GM08714 (cell line): ENCODE measurements around the gene ANKRD24.
"Not testable (repeated sequence)": the region's sequence is repeated elsewhere in the genome, so short reads cannot be mapped to it uniquely, and the experiment has no call there.

ENCODE experiments used
- H3K4me3 ChIP-seq: fragments of 200-500 bp; sonication (Bioruptor generic); 2 replicates; pipeline ENCODE4 v1.5.1; 2014; ENCODE audit warnings: mild to moderate bottlenecking, low read length, inconsistent platforms
- ZNF274 ChIP-seq: IDR thresholded peaks from 2 replicates; pipeline ENCODE4 v1.6.1; 2012; ENCODE audit warnings: mild to moderate bottlenecking, low read depth, low read length

The ANKRD24 gene

DNA sequence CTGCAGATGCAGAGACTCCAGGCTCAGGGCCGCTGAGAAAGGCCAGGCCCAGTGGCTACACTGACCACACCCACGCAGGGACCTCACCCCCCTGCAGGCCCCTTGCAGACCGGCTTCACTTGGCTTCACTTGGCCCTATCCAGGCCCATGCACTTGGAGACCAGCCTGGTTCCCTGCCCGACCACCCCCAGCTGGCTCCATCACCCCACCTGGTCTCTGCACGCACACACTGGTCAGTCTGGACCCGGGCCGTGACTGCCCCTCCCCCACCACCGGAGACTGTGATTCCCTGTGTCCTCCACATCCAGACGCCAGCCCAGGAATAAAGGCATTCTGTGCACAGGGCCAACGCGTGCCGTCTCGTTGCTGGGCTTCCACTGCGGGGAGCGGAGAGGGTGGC, 42.0 kb downstream of the ANKRD24 start:
- no peak for TF ChIP-seq ZNF274
- H3K4me3 ChIP-seq = no peak overlapping the region

DNA sequence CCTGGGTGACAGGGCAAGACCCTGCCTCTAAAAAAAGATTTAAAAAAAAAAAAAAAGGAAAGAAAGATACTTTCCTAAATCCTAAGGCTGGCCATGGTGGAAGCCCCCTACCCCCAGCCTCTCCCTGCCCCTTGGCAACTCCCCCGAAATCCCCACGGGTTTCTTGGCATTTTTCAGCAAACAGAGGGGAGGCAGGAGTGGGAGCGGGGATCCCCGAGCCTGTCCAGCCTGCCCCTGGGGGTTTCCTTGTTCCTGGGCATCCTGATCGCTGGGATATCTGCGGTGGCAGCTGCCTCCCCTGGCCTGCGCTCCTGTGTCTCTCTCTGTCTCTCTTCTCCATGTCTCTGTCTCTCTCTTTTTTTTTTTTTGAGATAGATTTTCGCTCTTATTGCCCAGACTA, 43.4 kb downstream of the ANKRD24 start:
- no peak overlapping the region for H3K4me3 ChIP-seq
- TF ChIP-seq ZNF274 = no peak

DNA sequence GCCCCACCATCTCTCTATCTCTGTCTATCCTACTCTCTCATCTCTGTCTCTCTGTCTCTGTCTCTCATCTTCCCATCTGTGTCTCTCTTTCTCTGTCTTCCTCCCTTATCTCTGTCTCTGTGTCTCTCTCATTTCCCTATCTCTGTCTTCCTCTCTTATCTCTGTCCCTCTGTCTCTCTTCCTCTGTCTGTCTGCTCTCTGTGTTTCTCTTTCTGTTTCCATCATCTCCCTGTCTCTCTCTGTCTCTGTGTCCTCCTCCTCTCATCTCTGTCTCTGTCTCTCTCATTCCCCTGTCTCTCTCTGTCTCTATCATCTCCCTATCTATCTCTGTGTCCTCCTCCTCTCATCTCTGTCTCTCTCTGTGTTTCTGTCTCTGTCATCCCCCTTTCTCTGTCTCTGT, 45.3 kb downstream of the ANKRD24 start:
- H3K4me3 ChIP-seq = no peak overlapping the region; the same call in 1 of the 2 replicates
- no peak for TF ChIP-seq ZNF274

DNA sequence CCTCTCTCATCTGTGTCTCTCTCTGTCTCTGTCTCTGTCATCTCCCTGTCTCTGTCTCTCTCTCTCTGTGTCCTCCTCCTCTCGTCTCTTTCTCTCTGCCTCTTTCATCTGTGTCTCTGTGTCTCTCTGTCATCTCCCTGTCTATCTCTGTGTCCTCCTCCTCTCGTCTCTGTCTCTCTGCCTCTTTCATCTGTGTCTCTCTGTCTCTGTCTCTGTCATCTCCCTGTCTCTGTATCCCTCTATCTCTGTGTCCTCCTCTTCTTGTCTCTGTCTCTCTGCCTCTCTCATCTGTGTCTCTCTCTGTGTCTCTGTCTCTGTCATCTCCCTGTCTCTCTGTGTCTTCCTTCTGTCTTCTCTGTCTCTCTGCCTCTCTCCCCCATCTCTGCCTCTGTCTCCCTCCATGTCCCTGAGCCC, 46.3 kb downstream of the ANKRD24 start:
- TF ChIP-seq ZNF274 = no peak
- H3K4me3 ChIP-seq = peak overlapping the region; percentile 67; the same call in 1 of the 2 replicates

DNA sequence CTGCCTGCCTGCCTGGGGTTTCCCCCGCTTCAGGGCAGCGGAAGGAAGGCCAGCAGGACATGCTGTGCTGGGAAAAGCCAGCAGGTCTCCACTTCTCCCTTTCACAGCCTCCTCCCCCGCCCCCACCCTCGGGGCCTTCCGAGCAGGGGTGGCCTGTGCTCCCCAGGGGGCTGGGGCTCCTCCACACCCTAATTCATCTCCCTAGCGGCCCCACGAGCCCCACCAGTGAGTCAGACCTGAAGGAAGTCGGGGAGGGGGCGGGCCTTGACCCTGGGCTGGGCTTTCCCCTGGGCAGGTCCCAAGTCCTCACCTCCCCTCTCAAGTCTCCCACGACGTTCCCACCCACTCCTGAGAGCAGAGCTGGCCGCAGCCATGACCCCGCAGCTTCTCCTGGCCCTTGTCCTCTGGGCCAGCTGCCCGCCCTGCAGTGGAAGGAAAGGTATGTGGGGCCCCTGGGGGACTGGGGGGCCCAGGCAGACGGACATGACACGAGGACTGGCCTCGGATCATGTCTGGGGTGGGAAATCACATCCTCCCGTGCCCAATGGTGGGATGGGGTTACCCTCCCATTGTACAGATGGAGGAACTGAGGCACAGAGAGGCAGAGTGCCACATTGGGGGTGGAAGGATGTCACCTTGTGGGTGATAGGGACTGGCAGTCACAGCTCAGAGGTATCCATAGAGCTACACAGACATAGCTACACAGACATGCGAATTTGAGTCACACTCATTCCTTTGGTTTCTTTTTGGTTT, 46.9 kb downstream of the ANKRD24 start, which contains the start of gene EBI3:
Gene EBI3 (plus strand): TSS at position 345 of the 753 bp plus-strand sequence. CDS start 28 bp downstream, at position 373.
- peak within 1 kb of the TSS; percentile 67 for H3K4me3 ChIP-seq
- no peak for TF ChIP-seq ZNF274

DNA sequence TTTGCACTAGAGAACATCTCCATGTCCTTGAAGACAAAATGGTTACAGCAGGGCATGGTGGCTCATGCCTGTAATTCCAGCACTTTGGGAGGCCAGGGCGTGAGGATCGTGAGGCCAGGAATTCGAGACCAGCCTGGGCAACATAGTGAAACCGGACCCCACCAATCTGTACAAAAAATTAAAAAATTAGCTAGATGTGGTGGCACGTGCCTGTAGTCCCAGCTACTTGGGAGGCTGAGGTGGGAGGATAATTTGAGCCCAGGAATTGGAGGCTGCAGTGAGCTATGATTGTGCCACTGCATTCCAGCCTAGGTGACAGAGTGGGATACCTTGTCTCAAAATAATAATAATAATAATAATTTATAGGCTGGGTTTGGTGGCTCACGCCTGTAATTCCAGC, 47.7 kb downstream of the ANKRD24 start:
- H3K4me3 ChIP-seq = peak overlapping the region; percentile 67

DNA sequence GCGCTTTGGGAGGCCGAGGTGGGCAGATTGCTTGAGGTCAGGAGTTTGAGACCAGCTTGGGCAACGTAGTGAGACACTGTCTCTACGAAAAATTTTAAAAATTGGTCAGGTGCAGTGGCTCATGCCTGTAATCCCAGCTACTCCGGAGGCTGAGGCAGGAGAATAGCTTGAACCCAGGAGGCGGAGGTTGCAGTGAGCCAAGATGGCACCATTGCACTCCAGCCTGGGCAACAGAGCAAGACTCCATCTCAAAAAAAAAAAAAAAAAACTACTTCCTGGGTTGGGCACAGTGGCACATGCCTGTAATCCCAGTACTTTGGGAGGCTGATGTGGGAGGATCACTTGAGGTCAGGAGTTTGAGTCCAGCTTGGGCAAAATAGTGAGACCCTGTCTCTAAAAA, 49.0 kb downstream of the ANKRD24 start:
- not testable (repeated sequence) for H3K4me3 ChIP-seq

DNA sequence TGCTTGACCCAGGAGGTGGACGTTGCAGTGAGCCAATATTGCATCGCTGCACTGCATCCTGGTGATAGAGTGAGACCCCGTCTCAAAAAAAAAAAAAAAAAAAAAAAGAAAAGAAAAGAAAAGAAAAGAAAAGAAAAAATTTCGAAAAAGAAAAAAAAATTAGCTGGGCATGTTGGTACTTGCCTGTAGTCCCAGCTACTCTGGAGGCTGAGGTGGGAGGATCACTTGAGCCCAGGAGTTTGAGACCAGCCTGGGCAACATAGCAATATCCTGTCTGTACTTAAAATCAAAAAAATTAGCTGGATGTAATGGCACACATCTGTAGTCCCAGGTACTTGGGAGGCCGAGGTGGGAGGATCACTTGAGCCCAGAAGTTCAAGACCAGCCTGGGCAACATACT, 49.6 kb downstream of the ANKRD24 start:
- not testable (repeated sequence) for H3K4me3 ChIP-seq

DNA sequence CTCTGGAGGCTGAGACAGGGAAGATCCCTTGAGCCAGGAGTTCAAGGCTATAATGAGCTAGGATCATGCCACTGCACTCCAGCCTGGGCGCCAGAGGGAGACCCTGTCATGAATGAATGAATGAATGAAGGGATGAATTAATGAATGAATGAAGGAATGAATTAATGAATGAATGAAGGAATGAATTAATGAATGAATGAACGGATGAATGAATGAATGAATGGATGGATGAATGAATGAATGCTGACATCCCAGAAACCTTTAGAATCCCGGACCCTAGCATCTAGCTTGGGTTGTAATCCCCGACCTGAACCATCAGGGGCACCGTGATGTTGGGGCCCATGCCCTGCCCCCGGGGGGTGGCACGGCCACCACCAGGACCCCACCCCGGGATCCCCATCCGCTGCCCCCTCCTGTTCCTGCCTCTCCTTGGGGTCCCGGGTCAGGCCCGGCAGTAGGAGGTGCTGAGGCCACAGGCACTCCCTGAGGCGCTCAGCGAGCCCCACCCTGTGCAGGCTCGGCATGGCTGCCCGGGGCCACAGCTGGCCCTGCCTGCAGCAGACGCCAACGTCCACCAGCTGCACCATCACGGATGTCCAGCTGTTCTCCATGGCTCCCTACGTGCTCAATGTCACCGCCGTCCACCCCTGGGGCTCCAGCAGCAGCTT, 50.3 kb downstream of the ANKRD24 start:
- no peak for TF ChIP-seq ZNF274
- H3K4me3 ChIP-seq = no peak overlapping the region

DNA sequence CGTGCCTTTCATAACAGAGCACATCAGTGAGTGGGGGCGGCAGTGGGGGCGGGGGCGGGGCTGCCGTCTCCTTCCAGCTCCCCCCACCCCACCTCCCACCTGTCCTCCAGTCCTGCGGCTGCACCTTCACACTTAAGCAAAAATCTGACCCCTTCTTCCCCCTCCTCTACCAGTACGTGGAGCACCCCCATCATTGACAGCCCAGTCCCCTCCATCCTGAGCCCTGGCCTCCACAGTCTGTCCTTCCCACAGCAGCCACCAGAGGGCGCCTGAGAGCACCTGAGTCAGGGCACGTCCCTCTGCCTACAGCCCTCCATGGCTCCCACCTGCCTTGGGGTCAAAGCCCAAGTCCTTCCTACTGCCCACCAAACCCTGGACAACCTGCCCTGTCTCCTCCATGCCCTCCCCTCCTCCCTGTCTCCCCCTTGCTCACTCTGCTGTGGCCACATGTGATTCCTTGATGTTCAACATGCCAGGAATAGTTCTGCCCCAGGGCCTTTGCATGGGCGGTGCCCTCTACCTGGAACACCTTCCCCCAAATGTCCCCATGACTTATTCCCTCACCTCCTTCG, 50.9 kb downstream of the ANKRD24 start:
- no peak overlapping the region for H3K4me3 ChIP-seq
- TF ChIP-seq ZNF274 = no peak

DNA sequence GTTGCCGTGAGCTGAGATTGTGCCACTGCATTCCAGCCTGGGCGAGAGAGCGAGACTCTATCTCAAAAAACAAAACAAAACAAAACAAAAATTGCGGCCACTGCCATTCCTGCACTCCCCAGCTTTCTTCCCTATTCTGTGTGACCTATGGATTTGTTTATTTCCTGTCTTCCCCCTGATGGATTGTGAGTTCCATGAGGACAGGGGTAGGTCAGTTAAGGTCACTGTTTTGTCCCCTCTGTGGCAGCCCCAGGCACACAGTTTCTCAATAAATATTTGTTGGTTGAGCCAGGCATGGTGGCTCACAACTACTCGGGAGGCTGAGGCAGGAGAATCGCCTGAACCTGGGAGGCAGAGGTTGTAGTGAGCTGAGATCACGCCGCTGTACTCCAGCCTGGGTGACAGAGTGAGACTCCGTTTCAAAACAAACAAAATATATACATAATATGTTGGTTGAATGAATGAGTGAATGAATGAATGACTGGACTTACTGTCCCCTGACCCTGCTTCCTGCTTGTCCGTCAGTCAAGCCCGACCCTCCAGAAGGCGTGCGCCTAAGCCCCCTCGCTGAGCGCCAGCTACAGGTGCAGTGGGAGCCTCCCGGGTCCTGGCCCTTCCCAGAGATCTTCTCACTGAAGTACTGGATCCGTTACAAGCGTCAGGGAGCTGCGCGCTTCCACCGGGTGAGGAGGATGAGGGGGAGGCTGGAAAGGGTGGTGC, 51.8 kb downstream of the ANKRD24 start:
- H3K4me3 ChIP-seq = no peak overlapping the region
- TF ChIP-seq ZNF274 = no peak

DNA sequence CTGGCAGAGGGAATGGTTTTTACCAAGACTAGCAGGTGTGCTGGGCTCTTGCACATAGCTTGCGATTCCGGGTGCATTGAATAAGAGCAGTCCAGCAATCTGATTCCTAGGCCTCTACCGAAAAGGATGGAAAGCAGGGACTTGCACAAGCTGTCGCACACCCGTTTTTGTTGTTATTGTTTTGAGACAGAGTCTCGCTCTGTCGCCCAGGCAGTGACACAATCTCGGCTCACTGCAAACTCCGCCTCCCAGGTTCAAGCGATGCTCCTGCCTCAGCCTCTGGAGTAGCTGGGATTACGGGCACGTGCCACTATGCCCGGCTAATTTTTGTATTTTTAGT, 52.3 kb downstream of the ANKRD24 start:
- TF ChIP-seq ZNF274 = no peak
- no peak overlapping the region for H3K4me3 ChIP-seq

DNA sequence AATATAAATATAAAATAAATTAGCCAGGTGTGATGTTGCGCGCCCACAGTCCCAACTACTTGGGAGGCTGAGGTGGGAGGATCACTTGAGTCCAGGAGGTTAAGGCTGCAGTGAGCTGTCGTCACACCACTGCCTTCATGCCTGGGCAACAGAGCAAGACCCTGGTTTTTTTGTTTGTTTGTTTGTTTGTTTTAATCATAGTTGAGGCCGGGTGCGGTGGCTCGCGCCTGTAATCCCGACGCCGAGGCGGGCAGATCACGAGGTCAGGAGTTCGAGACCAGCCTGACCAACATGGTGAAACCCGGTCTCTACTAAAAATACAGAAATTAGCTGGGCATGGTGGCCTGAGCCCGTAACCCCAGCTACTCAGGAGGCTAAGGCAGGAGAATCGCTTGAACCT, 55.0 kb downstream of the ANKRD24 start:
- H3K4me3 ChIP-seq = not testable (repeated sequence)

DNA sequence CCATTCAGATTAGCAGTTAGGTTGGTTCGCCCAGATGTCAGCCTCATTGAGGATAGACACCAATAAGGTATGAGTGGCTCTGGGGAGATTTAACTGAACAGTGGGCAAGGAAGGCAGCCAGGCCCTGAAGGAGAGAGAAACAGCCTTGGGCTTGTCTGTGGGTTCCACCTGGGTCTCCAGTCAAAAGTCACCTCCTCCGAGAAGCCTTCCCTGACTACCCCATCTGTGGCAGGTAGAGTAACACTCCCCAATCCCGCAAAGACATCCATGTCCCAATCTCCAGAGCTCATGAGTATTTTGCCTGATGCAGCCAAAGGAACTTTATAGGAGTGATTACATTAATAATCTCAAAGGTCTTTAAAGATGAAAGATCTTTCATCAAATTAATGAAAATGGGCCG, 56.3 kb downstream of the ANKRD24 start:
- TF ChIP-seq ZNF274 = no peak
- H3K4me3 ChIP-seq = no peak overlapping the region
